ENCODE results near the gene FAT4.

Gene FAT4, protein sequence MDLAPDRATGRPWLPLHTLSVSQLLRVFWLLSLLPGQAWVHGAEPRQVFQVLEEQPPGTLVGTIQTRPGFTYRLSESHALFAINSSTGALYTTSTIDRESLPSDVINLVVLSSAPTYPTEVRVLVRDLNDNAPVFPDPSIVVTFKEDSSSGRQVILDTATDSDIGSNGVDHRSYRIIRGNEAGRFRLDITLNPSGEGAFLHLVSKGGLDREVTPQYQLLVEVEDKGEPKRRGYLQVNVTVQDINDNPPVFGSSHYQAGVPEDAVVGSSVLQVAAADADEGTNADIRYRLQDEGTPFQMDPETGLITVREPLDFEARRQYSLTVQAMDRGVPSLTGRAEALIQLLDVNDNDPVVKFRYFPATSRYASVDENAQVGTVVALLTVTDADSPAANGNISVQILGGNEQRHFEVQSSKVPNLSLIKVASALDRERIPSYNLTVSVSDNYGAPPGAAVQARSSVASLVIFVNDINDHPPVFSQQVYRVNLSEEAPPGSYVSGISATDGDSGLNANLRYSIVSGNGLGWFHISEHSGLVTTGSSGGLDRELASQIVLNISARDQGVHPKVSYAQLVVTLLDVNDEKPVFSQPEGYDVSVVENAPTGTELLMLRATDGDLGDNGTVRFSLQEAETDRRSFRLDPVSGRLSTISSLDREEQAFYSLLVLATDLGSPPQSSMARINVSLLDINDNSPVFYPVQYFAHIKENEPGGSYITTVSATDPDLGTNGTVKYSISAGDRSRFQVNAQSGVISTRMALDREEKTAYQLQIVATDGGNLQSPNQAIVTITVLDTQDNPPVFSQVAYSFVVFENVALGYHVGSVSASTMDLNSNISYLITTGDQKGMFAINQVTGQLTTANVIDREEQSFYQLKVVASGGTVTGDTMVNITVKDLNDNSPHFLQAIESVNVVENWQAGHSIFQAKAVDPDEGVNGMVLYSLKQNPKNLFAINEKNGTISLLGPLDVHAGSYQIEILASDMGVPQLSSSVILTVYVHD (N-terminal part only)

DNA sequence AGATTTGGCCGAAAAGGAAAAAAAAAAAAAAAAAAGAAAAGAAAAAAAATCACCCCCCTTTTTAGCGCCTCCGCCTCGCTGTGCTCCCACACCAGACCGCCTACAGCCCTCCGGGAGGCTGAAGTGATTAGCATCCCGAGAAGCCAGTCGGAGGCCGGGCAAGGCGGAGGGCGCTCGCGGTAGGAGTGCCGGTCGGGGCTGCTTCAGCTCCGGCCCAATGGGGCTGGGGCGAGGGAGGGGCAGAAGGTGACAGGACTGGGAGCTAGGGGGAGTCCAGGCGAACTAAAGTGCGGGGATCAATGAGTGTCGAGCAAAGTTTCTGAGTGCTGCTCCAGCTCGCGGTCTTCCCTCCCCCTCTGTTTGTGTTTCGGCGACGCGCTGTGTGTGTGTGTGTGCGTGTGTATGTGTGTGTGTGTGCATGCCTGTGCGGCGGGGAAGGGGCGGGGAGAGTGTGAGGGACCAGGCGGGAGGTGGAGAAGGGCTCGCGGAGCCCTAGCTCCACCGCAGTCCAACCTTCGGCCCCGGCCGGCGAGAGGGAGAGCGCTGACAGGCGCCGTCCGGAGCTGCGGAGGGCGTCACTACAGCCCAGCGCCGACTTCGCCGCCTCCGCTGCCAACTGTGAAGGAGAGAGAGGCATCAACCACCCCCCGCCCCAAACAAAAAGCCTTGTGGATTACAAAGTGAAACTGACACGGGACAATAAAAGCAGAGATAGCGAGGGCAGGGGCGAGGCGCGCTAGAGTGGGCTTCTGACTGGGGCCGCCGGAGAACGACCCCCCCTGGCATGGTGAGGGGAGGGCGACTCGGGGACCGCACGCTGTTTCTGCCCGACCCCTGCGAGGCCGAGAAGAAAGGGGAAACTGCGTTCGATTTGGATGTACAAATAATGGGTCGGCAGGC, at the start of gene FAT4:
Gene FAT4, plus strand, starts transcription at position 280 of the 900 bp plus-strand sequence. CDS start 1,457 bp downstream, outside the sequence.
- Histone ChIP-seq H3K4me1 (ENCODE audit: control insufficient read depth, low read depth, low read length) (peaks cover 16% of the 10 kb centered on the region), H3K9me3 (ENCODE audit: control insufficient read depth, low read depth, low read length) (no peaks in the 10 kb centered on the region), H3K36me3 (ENCODE audit: control insufficient read depth, low read depth, low read length) (no peaks in the 10 kb centered on the region), H3K27me3 (ENCODE audit: control insufficient read depth, insufficient read depth, low read length) (peaks cover 40% of the 10 kb centered on the region), H3K4me3 (ENCODE audit: low read length) (peak within 1 kb of the TSS; percentile 86), H3K9ac (ENCODE audit: low read length) (peak within 1 kb of the TSS; percentile 42), H3K27ac (ENCODE audit: low read length) (no peak within 1 kb of the TSS)

GRCh38 chr4:125265846-125266245, 48.9 kb upstream of the FAT4 start:
- Histone ChIP-seq H3K4me1 (ENCODE audit: control insufficient read depth, low read depth, low read length) (peaks cover 26% of the 10 kb centered on the region), H3K27me3 (ENCODE audit: control insufficient read depth, insufficient read depth, low read length) (no peaks in the 10 kb centered on the region), H3K9me3 (ENCODE audit: control insufficient read depth, low read depth, low read length) (peaks cover 2% of the 10 kb centered on the region), H3K4me3 (ENCODE audit: low read length) (no peak overlapping the region), H3K9ac (ENCODE audit: low read length) (no peak overlapping the region), H3K27ac (ENCODE audit: low read length) (no peak overlapping the region), H3K36me3 (ENCODE audit: control insufficient read depth, low read depth, low read length) (no peaks in the 10 kb centered on the region)

DNA sequence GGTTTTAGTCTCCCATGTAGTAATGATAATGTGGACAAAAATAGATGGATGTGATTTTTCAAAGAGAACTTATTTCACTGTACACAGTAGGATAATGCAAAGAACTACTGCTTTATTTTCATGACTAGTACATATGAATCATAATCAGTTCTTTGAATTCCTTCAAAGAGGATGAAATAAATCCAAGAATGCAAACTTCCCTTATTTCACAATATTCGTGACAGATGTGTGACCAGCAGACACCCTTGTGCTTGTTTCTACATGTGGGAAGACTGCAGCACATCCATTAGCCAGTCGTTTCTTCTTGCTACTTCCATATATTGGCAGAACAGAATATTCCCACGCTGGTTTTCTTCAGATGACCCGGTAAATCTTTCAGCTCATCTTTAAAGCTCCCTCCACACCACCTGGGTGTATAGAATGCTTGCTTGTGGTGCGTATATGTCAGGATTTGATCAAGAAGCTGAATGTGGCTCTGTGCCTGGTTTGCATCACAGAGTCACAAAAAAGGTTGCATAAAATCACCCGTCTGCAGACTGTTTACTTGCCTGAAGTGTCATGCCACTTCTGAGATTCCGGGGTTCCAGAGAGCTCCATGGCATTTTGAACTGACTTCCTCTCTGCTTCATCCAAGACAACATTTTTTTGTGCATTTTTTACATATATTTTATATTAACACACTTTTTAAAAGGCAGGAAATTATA, 47.7 kb upstream of the FAT4 start:
- H3K4me1 ChIP-seq (ENCODE audit: control insufficient read depth, low read depth, low read length), result peaks cover 26% of the 10 kb centered on the region
- no peak overlapping the region for H3K4me3 ChIP-seq (ENCODE audit: low read length)
- peaks cover 2% of the 10 kb centered on the region for H3K9me3 ChIP-seq (ENCODE audit: control insufficient read depth, low read depth, low read length)
- H3K27me3 ChIP-seq (ENCODE audit: control insufficient read depth, insufficient read depth, low read length), result no peaks in the 10 kb centered on the region
- H3K36me3 ChIP-seq (ENCODE audit: control insufficient read depth, low read depth, low read length), result no peaks in the 10 kb centered on the region
- H3K9ac ChIP-seq (ENCODE audit: low read length), result no peak overlapping the region
- H3K27ac ChIP-seq (ENCODE audit: low read length), result no peak overlapping the region

DNA sequence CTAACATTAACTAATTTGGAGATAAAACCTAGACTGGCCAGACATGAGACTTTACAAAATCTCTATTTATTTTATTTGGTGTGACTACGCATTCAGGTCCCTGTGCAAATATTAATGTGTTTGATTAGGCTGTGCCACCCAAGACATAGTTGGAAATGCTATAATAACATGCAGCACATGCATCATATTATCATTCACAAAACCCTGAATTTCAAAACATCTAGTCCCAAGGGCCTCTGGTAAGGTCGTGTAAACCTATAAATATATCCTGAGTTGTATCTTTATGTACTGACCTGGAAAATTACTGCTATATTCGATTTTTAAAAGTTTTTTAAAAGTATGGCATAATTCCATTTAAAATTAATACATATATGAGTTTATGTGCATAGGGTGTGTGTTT, 47.1 kb upstream of the FAT4 start:
- Histone ChIP-seq H3K9me3 (ENCODE audit: control insufficient read depth, low read depth, low read length) (peaks cover 2% of the 10 kb centered on the region), H3K27ac (ENCODE audit: low read length) (no peak overlapping the region), H3K4me1 (ENCODE audit: control insufficient read depth, low read depth, low read length) (peaks cover 26% of the 10 kb centered on the region), H3K9ac (ENCODE audit: low read length) (no peak overlapping the region), H3K4me3 (ENCODE audit: low read length) (no peak overlapping the region), H3K27me3 (ENCODE audit: control insufficient read depth, insufficient read depth, low read length) (no peaks in the 10 kb centered on the region), H3K36me3 (ENCODE audit: control insufficient read depth, low read depth, low read length) (no peaks in the 10 kb centered on the region)

- Histone ChIP-seq H3K36me3 (ENCODE audit: control insufficient read depth, low read depth, low read length) (no peaks in the 10 kb centered on the region), H3K27me3 (ENCODE audit: control insufficient read depth, insufficient read depth, low read length) (no peaks in the 10 kb centered on the region), H3K27ac (ENCODE audit: low read length) (peak overlapping the region; percentile 53), H3K4me1 (ENCODE audit: control insufficient read depth, low read depth, low read length) (peaks cover 26% of the 10 kb centered on the region), H3K9ac (ENCODE audit: low read length) (no peak overlapping the region), H3K4me3 (ENCODE audit: low read length) (no peak overlapping the region), H3K9me3 (ENCODE audit: control insufficient read depth, low read depth, low read length) (peaks cover 2% of the 10 kb centered on the region)
Observed at GRCh38 chr4:125268068-125268755, 46.5 kb upstream of the FAT4 start.

DNA sequence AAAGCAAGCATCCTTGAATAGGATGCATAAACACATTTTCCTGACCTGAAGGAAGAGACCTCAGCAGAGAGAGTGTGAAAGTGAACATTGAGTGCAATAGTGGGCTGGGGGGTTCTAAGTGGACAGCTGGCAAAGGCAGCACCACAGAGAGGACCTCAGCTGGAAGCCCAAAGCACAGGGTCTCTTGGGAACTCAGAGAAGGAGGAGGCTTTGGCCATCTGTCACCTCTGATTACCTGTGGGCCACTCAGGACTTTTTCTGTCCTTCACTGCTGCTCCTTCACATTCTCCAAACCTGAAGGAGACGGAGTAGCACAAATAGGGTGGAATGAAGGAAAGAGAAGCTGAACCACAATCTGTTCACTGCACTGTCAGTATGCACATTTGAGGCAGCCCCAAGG, 37.9 kb upstream of the FAT4 start:
- Histone ChIP-seq H3K36me3 (ENCODE audit: control insufficient read depth, low read depth, low read length) (no peaks in the 10 kb centered on the region), H3K27ac (ENCODE audit: low read length) (no peak overlapping the region), H3K4me1 (ENCODE audit: control insufficient read depth, low read depth, low read length) (no peaks in the 10 kb centered on the region), H3K9me3 (ENCODE audit: control insufficient read depth, low read depth, low read length) (no peaks in the 10 kb centered on the region), H3K9ac (ENCODE audit: low read length) (no peak overlapping the region), H3K27me3 (ENCODE audit: control insufficient read depth, insufficient read depth, low read length) (no peaks in the 10 kb centered on the region), H3K4me3 (ENCODE audit: low read length) (no peak overlapping the region)

DNA sequence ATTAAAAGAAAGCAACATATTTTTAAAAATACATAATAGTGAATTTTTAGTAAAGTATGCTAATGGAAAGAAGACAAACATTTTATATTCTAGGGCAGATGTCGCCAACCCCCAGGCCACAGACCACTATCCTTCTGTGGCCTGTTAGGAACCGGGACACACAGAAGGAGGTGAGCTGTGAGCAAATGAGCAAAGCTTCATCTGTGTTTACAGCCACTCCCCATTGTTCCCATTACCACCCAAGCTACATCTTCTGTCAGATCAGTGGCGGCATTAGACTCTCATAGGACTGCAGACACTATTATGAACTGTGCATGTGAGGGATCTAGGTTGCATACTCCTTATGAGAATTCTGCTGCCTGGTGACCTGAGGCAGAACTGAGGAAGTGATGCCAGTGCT, 37.0 kb upstream of the FAT4 start:
- peaks cover under 1% of the 10 kb centered on the region for H3K4me1 ChIP-seq (ENCODE audit: control insufficient read depth, low read depth, low read length)

DNA sequence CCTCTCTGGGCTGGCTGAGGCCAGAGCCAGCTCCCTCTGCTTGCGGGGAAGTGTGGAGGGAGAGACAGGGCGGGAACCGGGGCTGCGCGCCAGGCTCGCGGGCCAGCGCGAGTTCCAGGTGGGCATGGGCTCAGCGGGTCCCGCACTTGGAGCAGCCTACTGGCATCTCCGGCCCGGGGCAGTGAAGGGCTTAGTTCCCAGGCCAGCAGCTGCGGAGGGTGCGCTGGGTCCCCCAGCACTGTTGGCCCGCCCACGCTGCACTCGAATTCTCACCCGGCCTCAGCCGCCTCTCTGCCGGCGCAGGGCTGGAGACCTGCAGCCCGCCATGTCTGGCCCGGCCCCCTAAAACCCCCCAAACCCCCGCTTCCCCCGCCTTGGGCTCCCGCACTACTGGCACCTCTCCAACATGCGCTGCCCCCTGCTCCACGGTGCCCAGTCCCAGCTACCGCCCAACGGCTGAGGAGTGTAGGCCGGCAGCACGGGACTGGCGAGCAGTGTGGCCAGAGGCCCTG, 33.8 kb upstream of the FAT4 start:
- Histone ChIP-seq H3K9ac (ENCODE audit: low read length) (no peak overlapping the region), H3K9me3 (ENCODE audit: control insufficient read depth, low read depth, low read length) (no peaks in the 10 kb centered on the region), H3K36me3 (ENCODE audit: control insufficient read depth, low read depth, low read length) (no peaks in the 10 kb centered on the region), H3K4me3 (ENCODE audit: low read length) (no peak overlapping the region), H3K27me3 (ENCODE audit: control insufficient read depth, insufficient read depth, low read length) (no peaks in the 10 kb centered on the region), H3K4me1 (ENCODE audit: control insufficient read depth, low read depth, low read length) (peaks cover 9% of the 10 kb centered on the region), H3K27ac (ENCODE audit: low read length) (no peak overlapping the region)

More for the DNA sequence above, 37.0 kb upstream of the FAT4 start:
- Histone ChIP-seq H3K27ac (ENCODE audit: low read length) (no peak overlapping the region), H3K9me3 (ENCODE audit: control insufficient read depth, low read depth, low read length) (no peaks in the 10 kb centered on the region), H3K36me3 (ENCODE audit: control insufficient read depth, low read depth, low read length) (no peaks in the 10 kb centered on the region), H3K4me3 (ENCODE audit: low read length) (no peak overlapping the region), H3K9ac (ENCODE audit: low read length) (no peak overlapping the region), H3K27me3 (ENCODE audit: control insufficient read depth, insufficient read depth, low read length) (no peaks in the 10 kb centered on the region)

- Histone ChIP-seq H3K9ac (ENCODE audit: low read length) (no peak overlapping the region), H3K4me1 (ENCODE audit: control insufficient read depth, low read depth, low read length) (peaks cover 9% of the 10 kb centered on the region), H3K4me3 (ENCODE audit: low read length) (no peak overlapping the region), H3K27me3 (ENCODE audit: control insufficient read depth, insufficient read depth, low read length) (no peaks in the 10 kb centered on the region), H3K9me3 (ENCODE audit: control insufficient read depth, low read depth, low read length) (no peaks in the 10 kb centered on the region), H3K36me3 (ENCODE audit: control insufficient read depth, low read depth, low read length) (no peaks in the 10 kb centered on the region), H3K27ac (ENCODE audit: low read length) (no peak overlapping the region)
Observed at GRCh38 chr4:125283707-125284279, 31.0 kb upstream of the FAT4 start.

GRCh38 chr4:125297116-125297515, 17.6 kb upstream of the FAT4 start:
- Histone ChIP-seq H3K27ac (ENCODE audit: low read length) (no peak overlapping the region), H3K4me1 (ENCODE audit: control insufficient read depth, low read depth, low read length) (no peaks in the 10 kb centered on the region), H3K27me3 (ENCODE audit: control insufficient read depth, insufficient read depth, low read length) (no peaks in the 10 kb centered on the region), H3K36me3 (ENCODE audit: control insufficient read depth, low read depth, low read length) (no peaks in the 10 kb centered on the region), H3K9me3 (ENCODE audit: control insufficient read depth, low read depth, low read length) (no peaks in the 10 kb centered on the region), H3K9ac (ENCODE audit: low read length) (no peak overlapping the region), H3K4me3 (ENCODE audit: low read length) (no peak overlapping the region)
